T-cell (primary cell): ENCODE results near the gene OR10P1. TPM values are rescaled to one million over a fixed set of nuclear protein-coding genes. Genes with fewer than 3 reads are reported as not detected.
A peak's percentile ranks its signal among the peaks of the same experiment; 100 is the strongest.

Experiments
- ATAC-seq, 4 experiments: fragments of 200-7000 bp in 3 of 4; fragments of 150-1000 bp in 1 of 4; cut with Tn5 transposase; replicated peaks in 1 of 4; 1 replicate in 3 of 4; 2 replicates in 1 of 4; pipeline ENCODE4 v1.10.0; 2021; ENCODE audit warnings: moderate library complexity in 3 of 4, mild to moderate bottlenecking in 2 of 4, moderate number of reproducible peaks in 1 of 4
- CTCF ChIA-PET, 2 donors: fragments of 300-600 bp; sonication (Branson Sonifier 250); formaldehyde crosslinking; loops; one replicate each; lab custom pipeline; 2022; ENCODE audit warnings: antibody characterized with exemption in 2 of 2; lab: Charles Lee
- POLR2A ChIA-PET, 2 donors: fragments of 300-600 bp; sonication (Branson Sonifier 250); formaldehyde crosslinking; loops; one replicate each; lab custom pipeline; 2022; ENCODE audit warnings: antibody characterized with exemption in 2 of 2; lab: Charles Lee
- DNase-seq, 35 experiments: peaks; one replicate each; pipeline versions ENCODE4 v3.0.0 to v3.0.0-alpha.2; 2013 to 2023
- H3K27ac ChIP-seq: one replicate; pipeline ENCODE4 v1.5.1; 2013; ENCODE audit warnings: low read length
- H3K27me3 ChIP-seq, 2 experiments: replicated peaks in 1 of 2; 1 replicate in 1 of 2; 2 replicates in 1 of 2; pipeline versions ENCODE4 v1.6.1 to v1.7.0; 2013; ENCODE audit warnings: low read length in 1 of 2, mixed read lengths in 1 of 2; ENCODE audit not compliant: control insufficient read depth in 2 of 2, insufficient read depth in 2 of 2; ENCODE audit errors: extremely low read depth in 1 of 2
- H3K36me3 ChIP-seq, 2 donors: 1 replicate in 1 of 2; 2 replicates in 1 of 2; pipeline versions ENCODE4 v1.6.1 to v1.7.0; 2013; ENCODE audit warnings: low read length in 1 of 2; ENCODE audit not compliant: control insufficient read depth in 2 of 2, insufficient read depth in 1 of 2; ENCODE audit errors: extremely low read depth in 1 of 2
- H3K4me1 ChIP-seq, 2 experiments: 1 replicate in 1 of 2; 2 replicates in 1 of 2; pipeline versions ENCODE4 v1.6.1 to v1.7.0; 2013; ENCODE audit warnings: low read length in 2 of 2, mixed read lengths in 1 of 2; ENCODE audit not compliant: insufficient read depth in 2 of 2, control insufficient read depth in 1 of 2; ENCODE audit errors: extremely low read depth in 1 of 2
- H3K4me3 ChIP-seq, 2 donors: 1 replicate in 1 of 2; 2 replicates in 1 of 2; pipeline versions ENCODE4 v1.5.1 to v1.7.0; 2013; ENCODE audit warnings: mild to moderate bottlenecking in 2 of 2, low read length in 1 of 2, moderate library complexity in 1 of 2; ENCODE audit not compliant: control insufficient read depth in 1 of 2; ENCODE audit errors: extremely low read depth in 1 of 2
- H3K9me3 ChIP-seq: 2 replicates; pipeline ENCODE4 v1.7.0; 2013
- H3K27ac Mint-ChIP-seq, 2 donors: one replicate each; pipeline ENCODE4 v1.8.0; 2020 to 2021; ENCODE audit warnings: mild to moderate bottlenecking in 2 of 2, mixed read lengths in 2 of 2
- H3K27me3 Mint-ChIP-seq, 2 donors: one replicate each; pipeline ENCODE4 v1.8.0; 2021 to 2022; ENCODE audit warnings: mixed read lengths in 2 of 2
- H3K36me3 Mint-ChIP-seq: one replicate; pipeline ENCODE4 v1.8.0; 2021; ENCODE audit warnings: mixed read lengths
- H3K4me1 Mint-ChIP-seq, 3 donors: one replicate each; pipeline ENCODE4 v1.8.0; 2020 to 2022; ENCODE audit warnings: mixed read lengths in 3 of 3, mild to moderate bottlenecking in 1 of 3
- H3K4me3 Mint-ChIP-seq, 3 donors: one replicate each; pipeline ENCODE4 v1.8.0; 2020 to 2022; ENCODE audit warnings: mild to moderate bottlenecking in 3 of 3, mixed read lengths in 3 of 3, moderate library complexity in 3 of 3
- H3K9me3 Mint-ChIP-seq, 3 donors: one replicate each; pipeline ENCODE4 v1.8.0; 2020 to 2022; ENCODE audit warnings: mixed read lengths in 3 of 3
- WGBS: methylation state at CpG from one replicate; pipeline ENCODE4 v1.1.5; 2013; ENCODE audit warnings: missing lambda C conversion rate; ENCODE audit not compliant: insufficient coverage; 5-methylcytosine and 5-hydroxymethylcytosine counted together
- total RNA-seq, 35 experiments: library from RNA in 6 of 35; stranded (reverse) in 6 of 35; fragments of 120-200 nt in 1 of 35; gene quantifications; one replicate each; pipeline versions ENCODE4 v1.2.1 to v1.2.4 and lab custom pipeline; 2013 to 2026

Gene OR10P1
- total RNA-seq, 5 donors from 2014 or later (not counting 1 experiment from before 2014, with no cell fraction given), result not detected

GRCh38 chr12:55619354-55620138 lies 17.1 kb upstream of the OR10P1 start:
- H3K27ac Mint-ChIP-seq, result no peak overlapping the region
- H3K27me3 Mint-ChIP-seq, result peaks cover 27 to 39% of the 10 kb centered on the region in 2 donors
- Histone ChIP-seq H3K27ac (no peak overlapping the region), H3K4me3 (no peak overlapping the region), H3K36me3 (no peaks in the 10 kb centered on the region), H3K27me3 (peaks cover 0 to 8% of the 10 kb centered on the region in 2 experiments), H3K4me1 (no peaks in the 10 kb centered on the region), H3K9me3 (peaks cover 2% of the 10 kb centered on the region)
- WGBS, result no CpG with 5 or more reads among the region's 6 CpGs
- H3K4me3 Mint-ChIP-seq, result no peak overlapping the region
- POLR2A ChIA-PET, result no interaction called here
- H3K4me1 Mint-ChIP-seq, result peaks cover 2 to 4% (median 3%) of the 10 kb centered on the region in 3 donors
- DNase-seq, result peak in 23 of 35 experiments; percentile 3 to 85 (median 15)
- peaks cover 7 to 19% (median 9%) of the 10 kb centered on the region in 3 donors for H3K9me3 Mint-ChIP-seq
- CTCF ChIA-PET, result interaction anchor here (0.8 to 1.3 kb wide), 3 partner anchors 27 to 431 kb away, joined by 3 read pairs; no protein-coding TSS in a partner anchor
- peak; percentile 89 to 92 (median 90) for ATAC-seq
- H3K36me3 Mint-ChIP-seq, result peaks cover 4% of the 10 kb centered on the region

GRCh38 chr12:55624056-55624455 lies 12.6 kb upstream of the OR10P1 start:
- no peak for DNase-seq
- CTCF ChIA-PET, result no interaction called here
- Histone ChIP-seq H3K4me3 (no peak overlapping the region), H3K9me3 (no peaks in the 10 kb centered on the region), H3K36me3 (no peaks in the 10 kb centered on the region), H3K27me3 (no peaks in the 10 kb centered on the region), H3K4me1 (no peaks in the 10 kb centered on the region), H3K27ac (no peak overlapping the region)
- H3K4me3 Mint-ChIP-seq, result no peak overlapping the region
- ATAC-seq, result no peak
- H3K9me3 Mint-ChIP-seq, result no peaks in the 10 kb centered on the region
- no peak overlapping the region for H3K27ac Mint-ChIP-seq
- POLR2A ChIA-PET, result no interaction called here
- H3K36me3 Mint-ChIP-seq, result no peaks in the 10 kb centered on the region
- H3K4me1 Mint-ChIP-seq, result peaks cover 4 to 7% (median 5%) of the 10 kb centered on the region in 3 donors
- peaks cover 8 to 17% of the 10 kb centered on the region in 2 donors for H3K27me3 Mint-ChIP-seq

- DNase-seq, result no peak
- H3K4me1 Mint-ChIP-seq, result peaks cover 3 to 7% (median 5%) of the 10 kb centered on the region in 3 donors
- H3K9me3 ChIP-seq, result no peaks in the 10 kb centered on the region
Observed at GRCh38 chr12:55626154-55626553, 10.5 kb upstream of the OR10P1 start.

DNA sequence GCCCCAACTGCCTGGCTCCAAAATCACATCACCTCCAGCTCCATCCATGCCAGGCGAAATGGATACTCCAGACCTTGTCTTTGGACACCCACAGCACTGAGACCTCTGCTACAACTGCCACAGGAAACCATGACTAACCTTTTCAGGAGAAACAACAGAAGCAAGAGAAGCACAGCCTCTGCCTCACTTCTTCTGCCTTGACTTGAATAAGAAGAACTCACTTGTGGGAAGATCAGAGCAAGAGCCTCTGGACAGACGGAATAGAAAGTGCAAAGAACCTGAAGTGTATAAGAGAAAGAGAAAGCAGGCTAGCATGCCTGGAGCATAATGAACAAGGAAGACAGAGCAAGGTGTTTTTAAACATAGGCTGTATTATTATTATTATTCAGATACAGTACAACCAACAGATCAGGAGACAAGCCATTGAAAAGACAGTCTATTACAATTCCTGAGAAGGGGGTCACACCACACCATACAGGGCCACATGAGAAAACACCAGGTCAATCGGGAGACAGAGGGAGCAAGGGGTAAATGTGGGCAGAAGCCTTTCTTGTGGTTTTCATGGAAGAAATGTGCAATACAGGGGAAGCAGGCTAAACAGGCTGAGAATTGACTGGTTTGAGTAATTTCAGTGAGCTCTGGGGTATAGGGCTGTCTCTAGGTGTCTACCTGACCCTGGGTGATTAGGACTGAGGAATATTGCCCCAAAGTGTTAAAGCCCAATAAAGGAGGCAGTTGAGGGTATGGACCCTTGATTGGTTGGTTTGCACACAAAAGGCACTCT lies 7.4 kb upstream of the OR10P1 start:
- H3K27ac ChIP-seq, result no peak overlapping the region
- no peaks in the 10 kb centered on the region for H3K9me3 ChIP-seq
- ChIA-PET POLR2A (no interaction called here), CTCF (no interaction called here)
- Mint-ChIP-seq H3K27me3 (peaks cover 3 to 8% of the 10 kb centered on the region in 2 donors), H3K4me1 (peaks cover 3 to 7% (median 5%) of the 10 kb centered on the region in 3 donors), H3K27ac (no peak overlapping the region), H3K4me3 (no peak overlapping the region), H3K36me3 (no peaks in the 10 kb centered on the region), H3K9me3 (no peaks in the 10 kb centered on the region)
- no peaks in the 10 kb centered on the region for H3K27me3 ChIP-seq
- H3K4me3 ChIP-seq, result no peak overlapping the region
- DNase-seq (no peak), ATAC-seq (no peak)
- H3K36me3 ChIP-seq, result no peaks in the 10 kb centered on the region
- H3K4me1 ChIP-seq, result no peaks in the 10 kb centered on the region
- WGBS, result 29% methylated on average over 1 of the region's 3 CpGs

More at GRCh38 chr12:55626154-55626553, 10.5 kb upstream of the OR10P1 start:
- peaks cover 4 to 13% of the 10 kb centered on the region in 2 donors for H3K27me3 Mint-ChIP-seq
- Histone ChIP-seq H3K4me1 (no peaks in the 10 kb centered on the region), H3K27me3 (no peaks in the 10 kb centered on the region), H3K27ac (no peak overlapping the region), H3K36me3 (no peaks in the 10 kb centered on the region), H3K4me3 (no peak overlapping the region)
- no peak overlapping the region for H3K27ac Mint-ChIP-seq
- POLR2A ChIA-PET, result no interaction called here
- no peaks in the 10 kb centered on the region for H3K36me3 Mint-ChIP-seq
- no peak overlapping the region for H3K4me3 Mint-ChIP-seq
- H3K9me3 Mint-ChIP-seq, result no peaks in the 10 kb centered on the region
- ATAC-seq, result no peak
- CTCF ChIA-PET, result no interaction called here
- 71% methylated on average over 3 of the region's 4 CpGs for WGBS

GRCh38 chr12:55631056-55631455 lies 5.6 kb upstream of the OR10P1 start:
- Histone ChIP-seq H3K4me3 (no peak overlapping the region), H3K4me1 (no peaks in the 10 kb centered on the region)
- H3K4me1 Mint-ChIP-seq, result peaks cover 3 to 7% (median 5%) of the 10 kb centered on the region in 3 donors

DNA sequence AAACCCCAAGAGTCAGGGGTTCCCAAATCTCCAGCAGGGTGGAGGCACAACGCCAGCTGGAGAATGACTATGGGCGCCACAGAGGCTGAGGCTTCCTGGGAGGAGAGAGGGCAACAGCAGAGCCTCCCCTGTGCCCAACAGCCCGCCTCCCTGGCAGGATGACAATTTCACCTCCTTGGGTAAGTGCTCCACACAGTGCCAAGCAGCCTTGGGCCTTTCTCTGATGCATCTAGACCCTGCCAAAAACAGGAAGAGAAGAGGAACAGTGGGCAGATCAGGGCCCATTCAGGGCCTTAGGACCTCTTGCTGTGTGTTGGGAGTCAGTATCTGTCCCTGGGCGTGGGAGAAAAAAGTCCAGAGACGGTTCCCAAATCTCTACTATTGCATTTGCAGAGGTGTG lies 5.0 kb upstream of the OR10P1 start:
- DNase-seq (no peak), ATAC-seq (no peak)
- no peaks in the 10 kb centered on the region for H3K36me3 Mint-ChIP-seq
- ChIA-PET CTCF (no interaction called here), POLR2A (no interaction called here)
- H3K27me3 Mint-ChIP-seq, result peaks cover 1 to 8% of the 10 kb centered on the region in 2 donors
- H3K4me1 Mint-ChIP-seq, result peaks cover 3 to 7% (median 7%) of the 10 kb centered on the region in 3 donors
- H3K9me3 Mint-ChIP-seq, result no peaks in the 10 kb centered on the region
- 80% methylated on average over 2 of the region's 5 CpGs for WGBS
- H3K27ac ChIP-seq, result no peak overlapping the region
- H3K27me3 ChIP-seq, result no peaks in the 10 kb centered on the region
- no peak overlapping the region for H3K4me3 Mint-ChIP-seq
- no peak overlapping the region for H3K27ac Mint-ChIP-seq
- H3K4me3 ChIP-seq, result no peak overlapping the region
- H3K9me3 ChIP-seq, result no peaks in the 10 kb centered on the region
- peaks cover 0 to under 1% of the 10 kb centered on the region in 2 experiments for H3K4me1 ChIP-seq
- no peaks in the 10 kb centered on the region for H3K36me3 ChIP-seq

More at GRCh38 chr12:55631056-55631455, 5.6 kb upstream of the OR10P1 start:
- no peak overlapping the region for H3K27ac Mint-ChIP-seq
- Histone ChIP-seq H3K9me3 (no peaks in the 10 kb centered on the region), H3K27me3 (no peaks in the 10 kb centered on the region), H3K36me3 (no peaks in the 10 kb centered on the region), H3K27ac (no peak overlapping the region)
- peaks cover 1 to 8% of the 10 kb centered on the region in 2 donors for H3K27me3 Mint-ChIP-seq
- POLR2A ChIA-PET, result no interaction called here
- no peaks in the 10 kb centered on the region for H3K9me3 Mint-ChIP-seq
- ATAC-seq (no peak), DNase-seq (no peak)
- H3K4me3 Mint-ChIP-seq, result no peak overlapping the region
- no CpG with 5 or more reads among the region's 1 CpG for WGBS
- CTCF ChIA-PET, result interaction anchor here in 1 of 2 donors (0.6 kb wide), 1 partner anchor 711 kb away, joined by 3 read pairs; no protein-coding TSS in a partner anchor
- H3K36me3 Mint-ChIP-seq, result no peaks in the 10 kb centered on the region
